GM12892 (cell line): ENCODE data around the gene COPZ1.

Experiments used
- POLR2A ChIP-seq: IDR thresholded peaks from 2 replicates; pipeline ENCODE4 v1.6.1; 2011; ENCODE audit warnings: low read depth, low read length, control low read depth
- POLR2AphosphoS5 ChIP-seq: IDR thresholded peaks from 2 replicates; pipeline ENCODE4 v1.6.1; 2011; ENCODE audit warnings: low read depth, low read length, control low read depth

GRCh38 chr12:54398218-54398617, 73.3 kb downstream of the COPZ1 start:
- TF ChIP-seq POLR2A (no peak), POLR2AphosphoS5 (no peak)
